KMS-11 (cell line): ENCODE measurements around the gene PECR.

Experiments
- H2AFZ ChIP-seq: fragments of 200-600 bp; sonication (generic); 2 replicates; pipeline ENCODE4 v1.6.1; 2016; ENCODE audit warnings: antibody characterized with exemption, mixed run types, low read depth
- H3K27ac ChIP-seq: fragments of 200-600 bp; sonication (generic); 2 replicates; pipeline ENCODE4 v1.6.1; 2016; ENCODE audit warnings: mild to moderate bottlenecking, mixed run types
- H3K27me3 ChIP-seq: fragments of 200-600 bp; sonication (generic); 2 replicates; pipeline ENCODE4 v1.6.1; 2017; ENCODE audit warnings: mild to moderate bottlenecking, low read depth, mixed run types, moderate library complexity; ENCODE audit not compliant: insufficient read depth
- H3K36me3 ChIP-seq: fragments of 200-600 bp; sonication (generic); 2 replicates; pipeline ENCODE4 v1.6.1; 2017; ENCODE audit warnings: mild to moderate bottlenecking, mixed run types; ENCODE audit not compliant: insufficient read depth
- H3K4me1 ChIP-seq: fragments of 200-600 bp; sonication (generic); 2 replicates; pipeline ENCODE4 v1.6.1; 2016; ENCODE audit warnings: mild to moderate bottlenecking, low read depth, mixed run types; ENCODE audit not compliant: poor library complexity, severe bottlenecking
- H3K4me2 ChIP-seq: fragments of 200-600 bp; sonication (generic); 2 replicates; pipeline ENCODE4 v1.7.0; 2016; ENCODE audit warnings: mild to moderate bottlenecking, mixed run types
- H3K4me3 ChIP-seq: fragments of 200-600 bp; sonication (generic); IDR thresholded peaks from 2 replicates; pipeline ENCODE4 v1.6.1; 2017; ENCODE audit warnings: low read depth, low read length, mixed read lengths; ENCODE audit not compliant: insufficient read depth
- H3K79me2 ChIP-seq: fragments of 200-600 bp; sonication (generic); 2 replicates; pipeline ENCODE4 v1.6.1; 2016; ENCODE audit warnings: low read depth, mixed run types; ENCODE audit not compliant: insufficient read depth
- H3K9ac ChIP-seq: fragments of 200-600 bp; sonication (generic); 2 replicates; pipeline ENCODE4 v1.6.1; 2016; ENCODE audit warnings: mild to moderate bottlenecking, mixed run types
- H4K20me1 ChIP-seq: fragments of 200-600 bp; sonication (generic); 2 replicates; pipeline ENCODE4 v1.6.1; 2016; ENCODE audit warnings: mild to moderate bottlenecking, mixed run types; ENCODE audit not compliant: insufficient read depth
- CTCF ChIP-seq: fragments of 200-600 bp; sonication (generic); conservative IDR thresholded peaks from 2 replicates; pipeline ENCODE4 v1.6.1; 2017; ENCODE audit warnings: low read depth, mild to moderate bottlenecking, antibody characterized with exemption, low read length, moderate library complexity, mixed read lengths

The PECR gene

GRCh38 chr2:216116418-216116817 is 34.8 kb upstream of the PECR start:
- no peaks in the 10 kb centered on the region for H4K20me1 ChIP-seq
- no peak overlapping the region for H3K4me2 ChIP-seq
- H3K27ac ChIP-seq = no peak overlapping the region
- peaks cover 74% of the 10 kb centered on the region for H3K79me2 ChIP-seq
- TF ChIP-seq CTCF = no peak
- no peaks in the 10 kb centered on the region for H3K27me3 ChIP-seq
- no peak overlapping the region for H3K4me3 ChIP-seq
- H2AFZ ChIP-seq = no peak overlapping the region
- H3K4me1 ChIP-seq = peaks cover 81% of the 10 kb centered on the region
- peaks cover 17% of the 10 kb centered on the region; the same call in 1 of the 2 replicates for H3K36me3 ChIP-seq
- no peak overlapping the region for H3K9ac ChIP-seq

- H4K20me1 ChIP-seq = no peaks in the 10 kb centered on the region
- peaks cover 75% of the 10 kb centered on the region for H3K79me2 ChIP-seq
- H3K9ac ChIP-seq = peak overlapping the region; percentile 50; the same call in 1 of the 2 replicates
- no peaks in the 10 kb centered on the region for H3K27me3 ChIP-seq
- peak overlapping the region; percentile 44 for H2AFZ ChIP-seq
- peak overlapping the region; percentile 76 for H3K4me3 ChIP-seq
- H3K4me2 ChIP-seq = peak overlapping the region; percentile 97
- H3K4me1 ChIP-seq = peaks cover 82% of the 10 kb centered on the region
- TF ChIP-seq CTCF = peak; percentile 94
- peak overlapping the region; percentile 72 for H3K27ac ChIP-seq
- peaks cover 17% of the 10 kb centered on the region; the same call in 1 of the 2 replicates for H3K36me3 ChIP-seq
Observed at GRCh38 chr2:216114714-216115531, 33.3 kb upstream of the PECR start.

- Histone ChIP-seq H3K27ac (peak overlapping the region; percentile 72), H3K4me1 (peaks cover 81% of the 10 kb centered on the region), H2AFZ (no peak overlapping the region), H3K79me2 (peaks cover 77% of the 10 kb centered on the region), H3K4me3 (no peak overlapping the region), H3K4me2 (peak overlapping the region; percentile 97), H3K27me3 (no peaks in the 10 kb centered on the region), H3K36me3 (peaks cover 17% of the 10 kb centered on the region; the same call in 1 of the 2 replicates), H3K9ac (peak overlapping the region; percentile 36), H4K20me1 (no peaks in the 10 kb centered on the region)
- no peak for TF ChIP-seq CTCF
Observed at GRCh38 chr2:216114382-216114713, 32.7 kb upstream of the PECR start.

- H2AFZ ChIP-seq = no peak overlapping the region
- H3K4me2 ChIP-seq = peak overlapping the region; percentile 97
- H3K27me3 ChIP-seq = no peaks in the 10 kb centered on the region
- no peak overlapping the region for H3K4me3 ChIP-seq
- peak overlapping the region; percentile 36; the same call in 1 of the 2 replicates for H3K9ac ChIP-seq
- H3K27ac ChIP-seq = peak overlapping the region; percentile 72
- H4K20me1 ChIP-seq = no peaks in the 10 kb centered on the region
- TF ChIP-seq CTCF = no peak
- peaks cover 71% of the 10 kb centered on the region for H3K79me2 ChIP-seq
- peaks cover 76% of the 10 kb centered on the region for H3K4me1 ChIP-seq
- peaks cover 15% of the 10 kb centered on the region; the same call in 1 of the 2 replicates for H3K36me3 ChIP-seq
Observed at GRCh38 chr2:216113572-216113971, 32.0 kb upstream of the PECR start.
